ENCODE results near the gene DLG1.

Gene DLG1

GRCh38 chr3:197309528-197310361 is 11.3 kb upstream of the DLG1 start:
- Histone ChIP-seq H3K27me3 (ENCODE audit: insufficient read depth, low read length) (no peaks in the 10 kb centered on the region), H3K4me1 (ENCODE audit: insufficient read depth, low read length) (peaks cover 17% of the 10 kb centered on the region), H3K4me3 (ENCODE audit: low read length) (no peak overlapping the region), H2AFZ (ENCODE audit: low read depth, low read length) (no peak overlapping the region), H3K9me3 (ENCODE audit: low read length) (no peaks in the 10 kb centered on the region), H3K36me3 (ENCODE audit: insufficient read depth, low read length) (no peaks in the 10 kb centered on the region)

DNA sequence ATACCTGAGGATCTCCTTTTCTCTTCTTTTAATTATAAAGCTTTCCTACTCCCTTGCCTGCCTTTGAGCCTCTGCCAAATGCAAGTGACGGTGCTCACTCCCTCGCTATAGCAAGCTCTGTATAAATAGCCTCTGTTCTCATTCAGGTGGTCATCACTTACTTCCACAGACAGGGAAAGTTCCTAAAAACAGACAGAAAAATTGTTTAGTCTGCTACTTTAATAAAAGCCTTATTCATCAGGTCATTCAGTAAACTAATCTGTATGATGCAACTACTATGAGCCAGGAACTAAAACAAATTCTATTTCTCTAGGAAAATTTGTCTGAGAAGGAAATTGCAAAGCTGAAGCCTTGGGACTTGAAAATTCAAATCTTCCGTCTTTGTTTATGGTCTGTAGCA is 10.2 kb upstream of the DLG1 start:
- Histone ChIP-seq H2AFZ (ENCODE audit: low read depth, low read length) (no peak overlapping the region), H3K4me1 (ENCODE audit: insufficient read depth, low read length) (peaks cover 17% of the 10 kb centered on the region), H3K27me3 (ENCODE audit: insufficient read depth, low read length) (no peaks in the 10 kb centered on the region), H3K9me3 (ENCODE audit: low read length) (no peaks in the 10 kb centered on the region), H3K4me3 (ENCODE audit: low read length) (no peak overlapping the region), H3K36me3 (ENCODE audit: insufficient read depth, low read length) (no peaks in the 10 kb centered on the region)

- Histone ChIP-seq H3K4me1 (ENCODE audit: insufficient read depth, low read length) (peaks cover 17% of the 10 kb centered on the region), H3K27me3 (ENCODE audit: insufficient read depth, low read length) (no peaks in the 10 kb centered on the region), H3K4me3 (ENCODE audit: low read length) (no peak overlapping the region), H2AFZ (ENCODE audit: low read depth, low read length) (no peak overlapping the region), H3K36me3 (ENCODE audit: insufficient read depth, low read length) (no peaks in the 10 kb centered on the region), H3K9me3 (ENCODE audit: low read length) (no peaks in the 10 kb centered on the region)
Measured at GRCh38 chr3:197306374-197307086, 8.1 kb upstream of the DLG1 start.

- no peaks in the 10 kb centered on the region for H3K27me3 ChIP-seq (ENCODE audit: insufficient read depth, low read length)
- H2AFZ ChIP-seq (ENCODE audit: low read depth, low read length), result no peak overlapping the region
- no peaks in the 10 kb centered on the region for H3K36me3 ChIP-seq (ENCODE audit: insufficient read depth, low read length)
- no peaks in the 10 kb centered on the region for H3K9me3 ChIP-seq (ENCODE audit: low read length)
- H3K4me1 ChIP-seq (ENCODE audit: insufficient read depth, low read length), result peaks cover 17% of the 10 kb centered on the region
- H3K4me3 ChIP-seq (ENCODE audit: low read length), result no peak overlapping the region
Measured at GRCh38 chr3:197305854-197306253, 7.4 kb upstream of the DLG1 start.

- H3K4me1 ChIP-seq (ENCODE audit: insufficient read depth, low read length), result peaks cover 15% of the 10 kb centered on the region
- no peaks in the 10 kb centered on the region for H3K9me3 ChIP-seq (ENCODE audit: low read length)
- H3K4me3 ChIP-seq (ENCODE audit: low read length), result no peak overlapping the region
- no peaks in the 10 kb centered on the region for H3K36me3 ChIP-seq (ENCODE audit: insufficient read depth, low read length)
- H2AFZ ChIP-seq (ENCODE audit: low read depth, low read length), result no peak overlapping the region
- H3K27me3 ChIP-seq (ENCODE audit: insufficient read depth, low read length), result no peaks in the 10 kb centered on the region
Measured at GRCh38 chr3:197303452-197303851, 5.0 kb upstream of the DLG1 start.

DNA sequence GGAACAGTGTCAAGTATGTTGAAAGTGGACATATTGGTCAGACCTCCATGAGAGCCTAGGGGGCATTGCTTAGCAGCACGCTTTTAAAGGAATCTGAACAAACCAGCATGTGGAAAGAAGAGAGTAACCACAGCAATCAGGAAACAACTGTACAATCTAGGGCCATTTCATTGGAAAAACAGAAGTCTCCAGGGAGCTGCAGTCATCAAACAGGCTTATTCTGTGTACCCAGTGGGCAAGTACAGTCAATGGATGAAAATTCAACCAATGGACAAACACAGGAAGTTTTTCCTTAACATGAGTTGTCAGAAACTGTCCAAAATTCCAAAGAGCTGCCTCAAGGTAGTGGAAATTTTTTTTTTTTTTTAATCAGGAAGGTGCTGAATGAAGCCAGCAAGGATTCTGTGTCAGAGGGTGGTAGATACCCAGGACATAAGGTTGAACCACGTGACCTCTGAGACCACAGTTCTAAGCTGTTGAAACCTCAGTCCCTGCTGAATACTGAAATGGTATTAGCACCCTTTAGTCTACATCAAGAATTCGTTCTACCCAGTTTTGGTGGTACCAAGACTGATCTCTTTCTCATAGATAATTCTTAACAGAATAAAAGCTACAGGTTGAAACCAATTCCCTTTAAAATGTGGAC is 4.4 kb upstream of the DLG1 start:
- H3K9me3 ChIP-seq (ENCODE audit: low read length), result no peaks in the 10 kb centered on the region
- H3K4me1 ChIP-seq (ENCODE audit: insufficient read depth, low read length), result peaks cover 15% of the 10 kb centered on the region
- H3K27me3 ChIP-seq (ENCODE audit: insufficient read depth, low read length), result no peaks in the 10 kb centered on the region

DNA sequence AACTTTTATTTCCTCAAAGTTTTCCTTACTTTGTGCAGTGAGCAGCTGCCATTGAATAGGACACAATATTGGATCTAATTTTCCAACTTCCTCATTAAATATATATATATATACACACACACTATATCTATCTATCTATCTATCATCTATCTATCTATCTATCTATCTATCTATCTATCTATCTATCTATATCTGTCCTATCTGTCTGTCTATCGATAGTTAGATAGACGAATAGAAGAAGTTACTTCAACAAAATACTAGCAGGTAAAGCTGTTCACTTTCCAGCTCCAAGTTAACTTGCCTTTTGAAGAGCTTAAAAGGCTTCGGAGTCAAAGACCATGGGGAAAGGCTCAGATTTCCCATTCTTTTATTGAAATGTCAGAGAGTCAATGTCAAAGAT is 3.6 kb upstream of the DLG1 start:
- Histone ChIP-seq H2AFZ (ENCODE audit: low read depth, low read length) (no peak overlapping the region), H3K4me3 (ENCODE audit: low read length) (no peak overlapping the region), H3K4me1 (ENCODE audit: insufficient read depth, low read length) (peaks cover 15% of the 10 kb centered on the region), H3K27me3 (ENCODE audit: insufficient read depth, low read length) (no peaks in the 10 kb centered on the region), H3K36me3 (ENCODE audit: insufficient read depth, low read length) (no peaks in the 10 kb centered on the region), H3K9me3 (ENCODE audit: low read length) (no peaks in the 10 kb centered on the region)

More for the DNA sequence above, 4.4 kb upstream of the DLG1 start:
- Histone ChIP-seq H3K36me3 (ENCODE audit: insufficient read depth, low read length) (no peaks in the 10 kb centered on the region), H2AFZ (ENCODE audit: low read depth, low read length) (no peak overlapping the region), H3K4me3 (ENCODE audit: low read length) (no peak overlapping the region)

DNA sequence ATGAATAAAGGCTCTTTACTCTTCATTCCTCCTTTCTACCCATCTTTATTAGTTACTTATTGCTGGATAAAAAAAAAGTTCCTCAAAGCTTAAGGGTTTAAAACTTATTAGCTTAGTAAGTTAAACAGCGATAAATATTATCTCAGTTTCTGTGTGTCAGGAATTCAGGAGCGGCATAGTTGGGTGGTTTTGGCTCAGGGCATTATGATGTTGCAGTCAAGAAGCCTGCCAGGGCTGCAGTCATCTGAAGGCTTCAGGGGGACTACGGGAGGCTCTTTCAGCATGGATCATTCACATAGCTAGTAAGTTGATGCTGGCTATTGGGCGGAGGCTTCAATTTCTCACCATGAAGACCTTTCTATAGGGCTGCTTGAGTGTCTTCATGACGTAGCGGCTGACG is 1.9 kb upstream of the DLG1 start:
- H3K9me3 ChIP-seq (ENCODE audit: low read length), result no peaks in the 10 kb centered on the region
- H3K27me3 ChIP-seq (ENCODE audit: insufficient read depth, low read length), result no peaks in the 10 kb centered on the region
- peaks cover 10% of the 10 kb centered on the region for H3K36me3 ChIP-seq (ENCODE audit: insufficient read depth, low read length)
- no peak overlapping the region for H3K4me3 ChIP-seq (ENCODE audit: low read length)
- H3K4me1 ChIP-seq (ENCODE audit: insufficient read depth, low read length), result peaks cover 21% of the 10 kb centered on the region
- no peak overlapping the region for H2AFZ ChIP-seq (ENCODE audit: low read depth, low read length)

- H3K9me3 ChIP-seq (ENCODE audit: low read length), result no peaks in the 10 kb centered on the region
- H2AFZ ChIP-seq (ENCODE audit: low read depth, low read length), result peak overlapping the region; percentile 87
- peaks cover 21% of the 10 kb centered on the region for H3K36me3 ChIP-seq (ENCODE audit: insufficient read depth, low read length)
- peak overlapping the region; percentile 100 for H3K4me3 ChIP-seq (ENCODE audit: low read length)
- no peaks in the 10 kb centered on the region for H3K27me3 ChIP-seq (ENCODE audit: insufficient read depth, low read length)
- H3K4me1 ChIP-seq (ENCODE audit: insufficient read depth, low read length), result peaks cover 21% of the 10 kb centered on the region
Measured at GRCh38 chr3:197298945-197299854, 788 bp upstream of the DLG1 start.

DNA sequence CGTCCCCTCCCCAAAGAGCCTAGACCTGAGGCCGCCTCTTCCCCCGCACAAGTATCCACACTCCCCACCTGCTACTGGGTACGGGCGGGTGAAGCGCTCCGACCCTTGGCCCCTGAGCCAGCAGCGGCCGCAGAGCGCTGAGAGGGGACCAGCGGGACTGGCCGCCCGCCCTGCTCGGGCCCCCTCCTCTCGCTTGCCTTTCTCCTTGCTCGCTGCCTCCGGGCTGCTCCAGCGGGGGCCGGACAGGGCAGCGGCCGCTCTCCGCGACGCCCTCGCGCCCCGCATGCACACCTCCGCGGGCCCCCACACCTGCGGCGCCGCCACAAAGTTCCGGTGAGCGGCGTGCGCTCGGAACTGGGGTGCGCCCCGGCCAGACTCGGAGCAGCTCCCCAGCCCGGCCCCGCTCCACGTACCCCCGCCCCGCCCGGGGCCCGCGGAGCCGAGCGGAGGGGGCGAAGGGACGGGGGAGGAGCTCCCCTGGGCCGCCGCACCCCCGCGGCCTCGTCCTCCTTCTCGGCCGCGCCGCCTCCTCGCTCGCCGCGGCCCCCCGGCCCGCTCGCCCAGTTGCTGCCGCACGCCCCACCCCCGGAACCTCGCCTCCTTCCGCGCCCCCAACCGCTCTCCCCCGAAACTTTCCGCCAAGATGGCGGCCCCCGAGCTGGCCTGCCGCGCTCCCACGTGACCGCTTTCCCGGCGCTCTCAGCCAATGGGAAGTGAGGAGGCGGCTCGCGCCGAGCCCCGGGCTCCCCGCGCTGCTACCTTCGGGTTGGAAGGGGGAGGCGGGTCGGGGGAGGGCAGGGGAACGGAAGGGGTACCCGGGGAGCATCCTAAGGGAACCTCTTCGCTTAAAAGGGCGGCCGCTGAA is 704 bp downstream of the DLG1 start:
- Histone ChIP-seq H3K27me3 (ENCODE audit: insufficient read depth, low read length) (no peaks in the 10 kb centered on the region), H2AFZ (ENCODE audit: low read depth, low read length) (peak overlapping the region; percentile 87)

DNA sequence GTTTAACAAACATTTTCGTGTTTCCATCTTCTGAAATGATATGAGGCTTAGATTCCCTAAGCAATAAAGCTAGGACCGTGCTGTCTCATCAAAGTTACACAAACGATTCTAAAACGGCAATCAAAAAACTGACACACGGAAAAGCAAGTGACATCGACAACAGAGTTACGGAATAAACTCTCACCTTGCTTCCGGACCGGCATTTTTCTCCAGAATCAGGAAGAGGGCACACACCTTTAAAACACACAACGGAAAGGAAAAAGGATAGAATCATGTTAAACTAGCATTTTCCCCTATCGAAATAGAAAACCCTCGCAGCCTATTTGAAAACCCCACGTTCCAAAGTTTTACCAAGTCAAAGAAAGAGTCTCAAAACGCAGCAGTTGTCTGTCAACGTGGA is 1.4 kb downstream of the DLG1 start:
- Histone ChIP-seq H3K4me1 (ENCODE audit: insufficient read depth, low read length) (peaks cover 21% of the 10 kb centered on the region), H3K4me3 (ENCODE audit: low read length) (peak overlapping the region; percentile 100), H3K9me3 (ENCODE audit: low read length) (peaks cover 2% of the 10 kb centered on the region), H3K36me3 (ENCODE audit: insufficient read depth, low read length) (peaks cover 40% of the 10 kb centered on the region), H3K27me3 (ENCODE audit: insufficient read depth, low read length) (no peaks in the 10 kb centered on the region), H2AFZ (ENCODE audit: low read depth, low read length) (no peak overlapping the region)

More for the DNA sequence above, 704 bp downstream of the DLG1 start:
- H3K36me3 ChIP-seq (ENCODE audit: insufficient read depth, low read length), result peaks cover 34% of the 10 kb centered on the region
- H3K4me3 ChIP-seq (ENCODE audit: low read length), result peak overlapping the region; percentile 100
- peaks cover 21% of the 10 kb centered on the region for H3K4me1 ChIP-seq (ENCODE audit: insufficient read depth, low read length)
- H3K9me3 ChIP-seq (ENCODE audit: low read length), result no peaks in the 10 kb centered on the region

DNA sequence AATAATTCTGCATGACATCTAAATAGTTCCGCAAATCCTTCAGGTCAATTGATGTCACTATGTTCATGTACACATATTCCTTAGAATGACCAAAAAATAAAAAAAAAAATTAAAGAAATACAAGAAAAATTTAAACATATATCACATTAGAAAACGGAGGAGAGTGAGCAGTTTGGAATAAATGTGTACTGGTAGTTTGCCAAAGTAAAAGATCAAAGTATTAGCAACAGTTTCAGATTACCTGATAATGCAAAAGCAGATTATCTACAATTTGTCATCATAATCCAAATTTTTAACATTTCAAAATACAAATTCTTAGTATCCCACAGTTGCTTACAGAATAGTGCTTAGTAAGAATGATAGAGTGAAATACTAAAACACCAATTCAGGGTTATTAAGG is 1.9 kb downstream of the DLG1 start:
- H3K4me3 ChIP-seq (ENCODE audit: low read length), result peak overlapping the region; percentile 100
- no peaks in the 10 kb centered on the region for H3K27me3 ChIP-seq (ENCODE audit: insufficient read depth, low read length)
- H2AFZ ChIP-seq (ENCODE audit: low read depth, low read length), result no peak overlapping the region
- peaks cover 21% of the 10 kb centered on the region for H3K4me1 ChIP-seq (ENCODE audit: insufficient read depth, low read length)
- H3K9me3 ChIP-seq (ENCODE audit: low read length), result peaks cover 2% of the 10 kb centered on the region
- H3K36me3 ChIP-seq (ENCODE audit: insufficient read depth, low read length), result peaks cover 45% of the 10 kb centered on the region
